HG03571 (cell line): ENCODE results near the gene CDC42BPA.

Source experiments
- ATAC-seq: cut with Tn5 transposase; IDR thresholded peaks from one replicate; pipeline ENCODE4 v1.9.1; 2021; ENCODE audit not compliant: unreplicated experiment

The CDC42BPA gene

GRCh38 chr1:227215863-227216510 is 102.3 kb downstream of the CDC42BPA start:
- ATAC-seq: no peak

- ATAC-seq: no peak
Measured at GRCh38 chr1:227214207-227214606, 104.1 kb downstream of the CDC42BPA start.

GRCh38 chr1:227213426-227213825 is 104.9 kb downstream of the CDC42BPA start:
- ATAC-seq: no peak

- no peak for ATAC-seq
Measured at GRCh38 chr1:227212164-227212563, 106.1 kb downstream of the CDC42BPA start.

- ATAC-seq: no peak
Measured at GRCh38 chr1:227210604-227211003, 107.7 kb downstream of the CDC42BPA start.

GRCh38 chr1:227197064-227197463 is 121.2 kb downstream of the CDC42BPA start:
- ATAC-seq: no peak

GRCh38 chr1:227192163-227192562 is 126.1 kb downstream of the CDC42BPA start:
- ATAC-seq: peak; percentile 52

GRCh38 chr1:227191607-227192006 is 126.7 kb downstream of the CDC42BPA start:
- ATAC-seq: peak; percentile 80

- no peak for ATAC-seq
Measured at GRCh38 chr1:227190321-227190720, 128.0 kb downstream of the CDC42BPA start.

GRCh38 chr1:227185291-227185690 is 133.0 kb downstream of the CDC42BPA start:
- no peak for ATAC-seq

- ATAC-seq: no peak
Measured at GRCh38 chr1:227182012-227182411, 136.3 kb downstream of the CDC42BPA start.

- no peak for ATAC-seq
Measured at GRCh38 chr1:227175611-227176010, 142.7 kb downstream of the CDC42BPA start.

GRCh38 chr1:227174164-227174563 is 144.1 kb downstream of the CDC42BPA start:
- no peak for ATAC-seq

- ATAC-seq: no peak
Measured at GRCh38 chr1:227170361-227171166, 147.7 kb downstream of the CDC42BPA start.

GRCh38 chr1:227169343-227169742 is 148.9 kb downstream of the CDC42BPA start:
- ATAC-seq: no peak

- no peak for ATAC-seq
Measured at GRCh38 chr1:227167276-227168101, 150.8 kb downstream of the CDC42BPA start.

GRCh38 chr1:227166559-227166958 is 151.7 kb downstream of the CDC42BPA start:
- no peak for ATAC-seq

GRCh38 chr1:227161470-227161869 is 156.8 kb downstream of the CDC42BPA start:
- no peak for ATAC-seq

GRCh38 chr1:227156520-227156919 is 161.8 kb downstream of the CDC42BPA start:
- ATAC-seq: no peak

- no peak for ATAC-seq
Measured at GRCh38 chr1:227155688-227156087, 162.6 kb downstream of the CDC42BPA start.

GRCh38 chr1:227155004-227155403 is 163.3 kb downstream of the CDC42BPA start:
- ATAC-seq: no peak

GRCh38 chr1:227152525-227152924 is 165.8 kb downstream of the CDC42BPA start:
- ATAC-seq: no peak
